RPMI7951 (cell line): ENCODE data around the gene CHDH. TPM values are rescaled to one million over a fixed set of nuclear protein-coding genes. Genes with fewer than 3 reads are reported as not detected.

ENCODE experiments used
- total RNA-seq: library from RNA; depleted of rRNA; stranded (reverse); fragments of >200 nt; shearing (Covaris generic); gene quantifications from 2 replicates; pipeline ENCODE4 v1.2.3, GENCODE V29; 2014; rRNA removed

The CHDH gene
- total RNA-seq, 1 experiment from 2014 or later = not detected

Other genes with a start within 250 kb of the CHDH start
- not detected in 2 replicates for gene IL17RB, start 149 bp upstream of the CHDH start, total RNA-seq
- 22.5 and 23.8 TPM in 2 replicates for gene ACTR8, start 35.7 kb upstream of the CHDH start, total RNA-seq
- 145 and 165 TPM in 2 replicates for gene SELENOK, start 45.4 kb upstream of the CHDH start, total RNA-seq